T-helper 2 cell treated with Interferon-gamma antibody and Interleukin-4, amounts not matched to agents 100 ng/mL and 5 ng/mL, for 36 hours (primary cell): ENCODE results near the gene GPT2. TPM values are rescaled to one million over a fixed set of nuclear protein-coding genes. Genes with fewer than 3 reads are reported as not detected.
"Not testable (repeated sequence)": the region's sequence is repeated elsewhere in the genome, so short reads cannot be mapped to it uniquely, and the experiment has no call there.

Source experiments
- intact Hi-C: fragments of 100-400 bp; cut with micrococcal nuclease; formaldehyde crosslinking; loops from one replicate; pipeline ENCODE4 v1.15.1; 2023
- total RNA-seq: library from RNA; stranded (reverse); gene quantifications from 2 replicates; pipeline ENCODE4 v1.2.3, GENCODE V29; 2022

GPT2 gene
- total RNA-seq, 1 donor from 2014 or later: 8.0 TPM

- intact Hi-C loops: no loop called here
Observed at GRCh38 chr16:46862555-46863447, 21.4 kb upstream of the GPT2 start.

- intact Hi-C loops: no loop called here
Observed at GRCh38 chr16:46866286-46866685, 17.9 kb upstream of the GPT2 start.

- intact Hi-C loops: not testable (repeated sequence)
Observed at GRCh38 chr16:46867486-46867885, 16.7 kb upstream of the GPT2 start.

- intact Hi-C loops: not testable (repeated sequence)
Observed at GRCh38 chr16:46868891-46869290, 15.3 kb upstream of the GPT2 start.

- intact Hi-C loops: no loop called here
Observed at GRCh38 chr16:46871597-46871996, 12.6 kb upstream of the GPT2 start.

GRCh38 chr16:46873201-46873600, 11.0 kb upstream of the GPT2 start:
- intact Hi-C loops: no loop called here

- intact Hi-C loops: no loop called here
Observed at GRCh38 chr16:46875243-46875642, 8.9 kb upstream of the GPT2 start.

GRCh38 chr16:46882304-46882939, 1.7 kb upstream of the GPT2 start:
- intact Hi-C loops: no loop called here

- intact Hi-C loops: no loop called here
Observed at GRCh38 chr16:46882940-46883307, 1.2 kb upstream of the GPT2 start.

- intact Hi-C loops: no loop called here
Observed at GRCh38 chr16:46883353-46883689, 841 bp upstream of the GPT2 start.

- intact Hi-C loops: loop anchor here (1.0 to 2.0 kb wide), 4 partner anchors 26 to 195 kb away; partner anchors contain the start of genes C16orf87, DNAJA2, ORC6 and VPS35
Observed at GRCh38 chr16:46884513-46885293, 541 bp downstream of the GPT2 start.

GRCh38 chr16:46885960-46886763, 2.0 kb downstream of the GPT2 start:
- intact Hi-C loops: loop anchor here (2.0 kb wide), 1 partner anchor 27 kb away; no protein-coding TSS in a partner anchor

GRCh38 chr16:46886764-46887523, 2.8 kb downstream of the GPT2 start:
- intact Hi-C loops: no loop called here

GRCh38 chr16:46887524-46887854, 3.3 kb downstream of the GPT2 start:
- intact Hi-C loops: no loop called here

- intact Hi-C loops: no loop called here
Observed at GRCh38 chr16:46889245-46889941, 5.2 kb downstream of the GPT2 start.

GRCh38 chr16:46889942-46890300, 5.8 kb downstream of the GPT2 start:
- intact Hi-C loops: no loop called here

GRCh38 chr16:46891910-46892309, 7.7 kb downstream of the GPT2 start:
- intact Hi-C loops: no loop called here

- intact Hi-C loops: no loop called here
Observed at GRCh38 chr16:46894036-46894672, 10.0 kb downstream of the GPT2 start.
